SH-SY5Y (cell line): Measurements from ENCODE around the gene MPP1.

ENCODE experiments used
- GATA2 ChIP-seq: IDR thresholded peaks from 2 replicates; pipeline ENCODE4 v1.6.1; 2011; ENCODE audit warnings: mild to moderate bottlenecking, low read depth, low read length
- GATA3 ChIP-seq: IDR thresholded peaks from 2 replicates; pipeline ENCODE4 v1.6.1; 2011; ENCODE audit warnings: low read depth, mild to moderate bottlenecking, low read length, moderate library complexity

DNA sequence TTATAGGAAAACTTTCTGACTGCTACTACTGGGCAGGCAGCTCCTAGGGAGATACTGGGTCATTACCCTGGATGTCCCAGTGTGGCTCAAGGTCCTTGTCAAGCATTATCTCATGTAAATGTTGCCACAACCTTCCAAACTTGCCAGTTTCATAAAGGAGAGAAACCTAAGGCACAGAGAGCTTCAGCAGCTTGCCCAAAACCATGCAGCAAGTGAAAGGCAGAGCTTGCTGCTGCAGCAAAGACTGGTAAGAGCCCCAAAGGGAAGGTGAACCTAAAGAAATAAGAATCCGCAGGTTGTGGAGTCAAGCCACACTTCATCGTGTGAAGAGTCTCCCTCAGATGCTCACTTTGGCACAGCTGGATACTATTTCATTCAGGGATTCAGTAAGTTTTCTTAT is 2.3 kb downstream of the MPP1 start:
- TF ChIP-seq GATA2, result no peak
- TF ChIP-seq GATA3, result no peak
